SU-DHL-6 (cell line): ENCODE measurements around the gene RASGRP3.

ENCODE experiments used
- H2AFZ ChIP-seq: fragments of 200-600 bp; sonication (generic); 2 replicates; pipeline ENCODE4 v1.6.1; 2014; ENCODE audit warnings: low read depth, mild to moderate bottlenecking, moderate library complexity, mixed read lengths, antibody characterized with exemption, low read length; ENCODE audit not compliant: severe bottlenecking
- H3F3A ChIP-seq: fragments of 200-600 bp; shearing (Covaris generic); 2 replicates; pipeline ENCODE4 v1.6.0; 2016; ENCODE audit warnings: antibody characterized with exemption, mild to moderate bottlenecking; ENCODE audit not compliant: insufficient read depth
- H3K27ac ChIP-seq: fragments of 200-600 bp; sonication (generic); 2 replicates; pipeline ENCODE4 v1.5.1; 2016; ENCODE audit warnings: low read depth, mild to moderate bottlenecking, low read length, moderate library complexity, mixed read lengths
- H3K27me3 ChIP-seq: fragments of 200-600 bp; sonication (generic), shearing (Covaris generic); 2 replicates; pipeline ENCODE4 v1.6.0; 2014; ENCODE audit warnings: mild to moderate bottlenecking, low read length
- H3K36me3 ChIP-seq: fragments of 200-600 bp; sonication (generic); 2 replicates; pipeline ENCODE4 v1.6.1; 2014; ENCODE audit warnings: mild to moderate bottlenecking, low read length, mixed read lengths
- H3K4me2 ChIP-seq: fragments of 300-600, 200-600 bp; shearing (Covaris generic), sonication (generic); 2 replicates; pipeline ENCODE4 v1.6.0; 2014; ENCODE audit warnings: low read length, low read depth, mild to moderate bottlenecking; ENCODE audit not compliant: poor library complexity, severe bottlenecking
- H3K4me3 ChIP-seq: fragments of 200-600 bp; sonication (generic); 2 replicates; pipeline ENCODE4 v1.5.1; 2014; ENCODE audit warnings: antibody characterized with exemption, low read length, mild to moderate bottlenecking, mixed read lengths; ENCODE audit not compliant: insufficient read depth, poor library complexity, severe bottlenecking
- H3K79me2 ChIP-seq: fragments of 200-600 bp; sonication (generic); 2 replicates; pipeline ENCODE4 v1.6.1; 2014; ENCODE audit warnings: mild to moderate bottlenecking, low read length, moderate library complexity; ENCODE audit not compliant: insufficient read depth
- H3K9ac ChIP-seq: fragments of 200-600 bp; sonication (generic); 2 replicates; pipeline ENCODE4 v1.7.0; 2014; ENCODE audit warnings: mild to moderate bottlenecking, low read length
- H3K9me2 ChIP-seq: fragments of 200-600 bp; sonication (generic); replicated peaks from 2 replicates; pipeline ENCODE4 v1.6.1; 2014; ENCODE audit warnings: low read length; ENCODE audit not compliant: insufficient read depth
- H3K9me3 ChIP-seq: fragments of 200-600 bp; sonication (generic); 2 replicates; pipeline ENCODE4 v1.6.1; 2014; ENCODE audit warnings: low read length, mixed read lengths; ENCODE audit not compliant: insufficient read depth
- H4K20me1 ChIP-seq: fragments of 200-600 bp; sonication (generic); 2 replicates; pipeline ENCODE4 v1.6.1; 2014; ENCODE audit warnings: low read depth, mild to moderate bottlenecking, antibody characterized with exemption, low read length, moderate library complexity, mixed read lengths
- EZH2phosphoT487 ChIP-seq: fragments of 200-600 bp; sonication (generic), shearing (Covaris generic); conservative IDR thresholded peaks from 2 replicates; pipeline ENCODE4 v1.6.1; 2018; ENCODE audit warnings: mild to moderate bottlenecking, antibody characterized with exemption, low read length, moderate library complexity, mixed read lengths
- TF ChIP-seq, protein P1 (sequence below): fragments of 200-600 bp; sonication (generic); IDR thresholded peaks from one replicate; pipeline ENCODE4 v1.5.1; 2017; ENCODE audit warnings: antibody characterized with exemption, mild to moderate bottlenecking, low read length, moderate library complexity; ENCODE audit not compliant: insufficient read depth, poor library complexity, severe bottlenecking

Gene RASGRP3

DNA sequence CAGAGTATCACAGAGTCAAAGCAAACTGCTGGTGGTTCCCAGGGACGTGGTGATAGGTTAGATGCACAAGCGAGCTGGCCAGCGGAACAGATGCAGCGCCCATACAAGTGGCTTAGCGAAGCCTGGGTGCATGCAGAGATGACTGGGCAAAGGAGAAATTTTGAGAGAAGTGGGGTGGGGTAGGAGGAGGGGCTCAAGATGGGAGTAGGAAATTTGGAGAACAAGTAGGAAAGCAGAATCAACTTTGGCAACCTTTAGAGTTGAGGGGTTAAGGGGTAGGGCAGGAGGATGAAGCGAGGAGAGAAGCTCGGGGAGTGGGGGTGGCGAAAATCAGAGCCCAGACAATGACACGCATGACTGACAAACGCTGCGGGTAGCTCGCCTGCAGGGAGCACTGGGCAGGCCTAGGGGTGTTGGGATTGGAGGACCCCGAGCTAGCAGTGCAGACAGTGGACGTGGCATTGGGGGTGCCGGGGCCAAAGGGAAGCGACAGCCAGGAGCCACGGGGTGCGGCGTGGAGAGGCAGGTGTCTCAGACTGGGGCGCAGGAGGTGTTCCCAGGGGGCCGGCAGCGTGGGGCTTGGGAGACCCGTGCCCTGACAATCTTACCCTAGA is 122.2 kb downstream of the RASGRP3 start:
- Histone ChIP-seq H3K79me2 (peaks cover 49% of the 10 kb centered on the region), H3K27ac (peak overlapping the region; percentile 63), H3K9me3 (no peaks in the 10 kb centered on the region)

DNA sequence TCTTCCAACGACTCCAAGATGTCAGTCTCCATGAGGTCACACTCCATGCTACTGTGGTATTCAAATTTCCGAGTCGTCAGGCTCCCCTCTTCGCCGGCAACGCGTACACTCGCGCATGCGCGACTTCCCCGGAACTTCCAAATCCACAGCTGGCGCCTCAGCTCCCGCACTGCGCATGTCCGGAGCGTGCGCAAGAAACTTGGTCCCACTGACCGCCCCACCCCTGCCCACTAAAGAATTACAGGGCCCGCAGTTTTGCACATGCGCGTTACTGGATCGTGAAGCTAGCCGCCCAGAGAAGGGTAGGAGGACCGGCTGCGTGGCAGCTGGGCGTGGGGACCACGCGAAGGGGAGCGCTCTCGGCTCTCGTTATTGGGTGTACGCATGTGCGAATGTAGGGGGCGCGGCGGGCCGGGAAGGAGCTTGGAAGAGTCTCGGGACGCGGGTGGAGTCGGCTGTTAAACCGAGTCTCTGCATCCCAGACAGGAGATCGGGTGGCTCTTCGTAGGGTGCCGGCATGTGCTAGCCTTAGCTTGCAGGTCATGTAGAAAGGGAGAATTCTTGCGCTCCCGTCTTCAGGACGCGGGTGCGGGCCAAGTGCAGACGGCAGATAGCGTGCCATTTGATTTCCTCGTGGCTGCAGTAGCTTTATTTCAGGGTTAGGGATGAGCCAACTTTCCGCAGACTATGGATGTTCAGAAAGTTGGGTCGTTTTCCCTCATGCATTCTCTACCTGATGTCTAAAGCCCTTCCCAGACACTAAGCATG is 122.9 kb downstream of the RASGRP3 start, which contains the start of gene FAM98A:
FAM98A (minus strand) TSS at position 125 of the 768 bp plus-strand sequence; CDS start at position 47, 78 bp downstream.
- Histone ChIP-seq H3K9me2 (no peaks in the 10 kb centered on the region), H3K27me3 (no peaks in the 10 kb centered on the region), H3K9ac (peak within 1 kb of the TSS; percentile 83), H3K27ac (peak within 1 kb of the TSS; percentile 63), H3K4me2 (peak within 1 kb of the TSS; percentile 94), H3F3A (no peaks in the 10 kb centered on the region; the same call in 1 of the 2 replicates), H4K20me1 (no peaks in the 10 kb centered on the region), H2AFZ (peak within 1 kb of the TSS; percentile 86), H3K36me3 (peaks cover 14% of the 10 kb centered on the region), H3K4me3 (peak within 1 kb of the TSS; percentile 90), H3K9me3 (no peaks in the 10 kb centered on the region), H3K79me2 (peaks cover 44% of the 10 kb centered on the region)
- TF ChIP-seq EZH2phosphoT487, result no peak
- TF ChIP-seq, protein P1, sequence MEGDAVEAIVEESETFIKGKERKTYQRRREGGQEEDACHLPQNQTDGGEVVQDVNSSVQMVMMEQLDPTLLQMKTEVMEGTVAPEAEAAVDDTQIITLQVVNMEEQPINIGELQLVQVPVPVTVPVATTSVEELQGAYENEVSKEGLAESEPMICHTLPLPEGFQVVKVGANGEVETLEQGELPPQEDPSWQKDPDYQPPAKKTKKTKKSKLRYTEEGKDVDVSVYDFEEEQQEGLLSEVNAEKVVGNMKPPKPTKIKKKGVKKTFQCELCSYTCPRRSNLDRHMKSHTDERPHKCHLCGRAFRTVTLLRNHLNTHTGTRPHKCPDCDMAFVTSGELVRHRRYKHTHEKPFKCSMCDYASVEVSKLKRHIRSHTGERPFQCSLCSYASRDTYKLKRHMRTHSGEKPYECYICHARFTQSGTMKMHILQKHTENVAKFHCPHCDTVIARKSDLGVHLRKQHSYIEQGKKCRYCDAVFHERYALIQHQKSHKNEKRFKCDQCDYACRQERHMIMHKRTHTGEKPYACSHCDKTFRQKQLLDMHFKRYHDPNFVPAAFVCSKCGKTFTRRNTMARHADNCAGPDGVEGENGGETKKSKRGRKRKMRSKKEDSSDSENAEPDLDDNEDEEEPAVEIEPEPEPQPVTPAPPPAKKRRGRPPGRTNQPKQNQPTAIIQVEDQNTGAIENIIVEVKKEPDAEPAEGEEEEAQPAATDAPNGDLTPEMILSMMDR, result no peak

More for the DNA sequence above, 122.2 kb downstream of the RASGRP3 start:
- Histone ChIP-seq H3F3A (no peaks in the 10 kb centered on the region; the same call in 1 of the 2 replicates), H3K9me2 (no peaks in the 10 kb centered on the region), H2AFZ (peak overlapping the region; percentile 77), H3K4me2 (peak overlapping the region; percentile 94), H3K27me3 (no peaks in the 10 kb centered on the region), H3K4me3 (peak overlapping the region; percentile 90), H4K20me1 (no peaks in the 10 kb centered on the region), H3K36me3 (peaks cover 19% of the 10 kb centered on the region), H3K9ac (peak overlapping the region; percentile 83)
- no peak for TF ChIP-seq EZH2phosphoT487
- TF ChIP-seq, protein P1, result no peak

DNA sequence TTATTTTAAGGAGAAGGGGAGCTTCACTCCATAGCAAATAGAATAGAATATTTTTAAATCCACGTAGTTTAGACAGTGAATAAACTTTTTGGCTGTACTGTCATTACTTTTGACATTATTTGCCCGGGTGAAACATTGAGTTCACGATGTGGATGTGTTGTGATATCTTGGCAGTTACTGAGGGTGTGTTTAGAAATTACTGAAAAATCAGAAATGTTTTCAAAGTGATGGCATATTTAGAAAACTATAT is 123.4 kb downstream of the RASGRP3 start:
- Histone ChIP-seq H3K4me3 (peak overlapping the region; percentile 72), H3K27me3 (no peaks in the 10 kb centered on the region), H3K4me2 (peak overlapping the region; percentile 89), H3K9me2 (no peaks in the 10 kb centered on the region), H3K36me3 (peaks cover 12% of the 10 kb centered on the region), H3K79me2 (peaks cover 41% of the 10 kb centered on the region), H3K9me3 (no peaks in the 10 kb centered on the region), H3K27ac (no peak overlapping the region), H3F3A (no peaks in the 10 kb centered on the region; the same call in 1 of the 2 replicates), H2AFZ (peak overlapping the region; percentile 86), H4K20me1 (no peaks in the 10 kb centered on the region), H3K9ac (peak overlapping the region; percentile 83)
- TF ChIP-seq EZH2phosphoT487, result no peak
- TF ChIP-seq, protein P1, result no peak
